Esophagus (tissue), 2 donors: ENCODE results near the gene SEMA3F. TPM values are rescaled to one million over a fixed set of nuclear protein-coding genes. Genes with fewer than 3 reads are reported as not detected.

Experiments
- H3K27ac ChIP-seq, 2 donors: one replicate each; pipeline ENCODE4 v1.5.1; 2013; ENCODE audit warnings: low read depth in 2 of 2, mild to moderate bottlenecking in 2 of 2, inconsistent platforms in 1 of 2, low read length in 1 of 2, moderate library complexity in 1 of 2
- H3K27me3 ChIP-seq, 2 donors: one replicate each; pipeline ENCODE4 v1.6.1; 2013; ENCODE audit warnings: low read length in 2 of 2, control low read depth in 1 of 2, mild to moderate bottlenecking in 1 of 2; ENCODE audit not compliant: insufficient read depth in 2 of 2, control insufficient read depth in 1 of 2
- H3K36me3 ChIP-seq, 2 donors: one replicate each; pipeline ENCODE4 v1.6.1; 2013; ENCODE audit warnings: low read length in 1 of 2; ENCODE audit not compliant: control insufficient read depth in 2 of 2, insufficient read depth in 2 of 2
- H3K4me1 ChIP-seq, 2 donors: one replicate each; pipeline ENCODE4 v1.6.1; 2013; ENCODE audit warnings: low read length in 1 of 2; ENCODE audit not compliant: control insufficient read depth in 2 of 2, insufficient read depth in 2 of 2
- H3K4me3 ChIP-seq, 2 donors: one replicate each; pipeline ENCODE4 v1.5.1; 2013; ENCODE audit warnings: low read length in 2 of 2, mild to moderate bottlenecking in 2 of 2, low read depth in 1 of 2, moderate library complexity in 1 of 2
- H3K9me3 ChIP-seq, 2 donors: one replicate each; pipeline ENCODE4 v1.6.1; 2013; ENCODE audit warnings: mild to moderate bottlenecking in 2 of 2, low read depth in 1 of 2, low read length in 1 of 2, moderate library complexity in 1 of 2; ENCODE audit not compliant: control insufficient read depth in 2 of 2, insufficient read depth in 1 of 2
- WGBS, 2 donors: extraction: QIAGEN DNeasy Blood & Tissue Kit; methylation state at CpG; one replicate each; pipeline ENCODE4 v1.1.7; 2013; 5-methylcytosine and 5-hydroxymethylcytosine counted together
- polyA plus RNA-seq, 2 donors: library from polyadenylated mRNA; stranded (reverse); fragments of 200-250 nt; gene quantifications; one replicate each; pipeline ENCODE4 v1.2.3, GENCODE V29; 2013
- donor health status: healthy with polysubstance abuse.
- donor health status: Bipolar disorder and iron deficiency.

The SEMA3F gene
- polyA plus RNA-seq, 2 donors, result 55.4 to 79.6 TPM

DNA sequence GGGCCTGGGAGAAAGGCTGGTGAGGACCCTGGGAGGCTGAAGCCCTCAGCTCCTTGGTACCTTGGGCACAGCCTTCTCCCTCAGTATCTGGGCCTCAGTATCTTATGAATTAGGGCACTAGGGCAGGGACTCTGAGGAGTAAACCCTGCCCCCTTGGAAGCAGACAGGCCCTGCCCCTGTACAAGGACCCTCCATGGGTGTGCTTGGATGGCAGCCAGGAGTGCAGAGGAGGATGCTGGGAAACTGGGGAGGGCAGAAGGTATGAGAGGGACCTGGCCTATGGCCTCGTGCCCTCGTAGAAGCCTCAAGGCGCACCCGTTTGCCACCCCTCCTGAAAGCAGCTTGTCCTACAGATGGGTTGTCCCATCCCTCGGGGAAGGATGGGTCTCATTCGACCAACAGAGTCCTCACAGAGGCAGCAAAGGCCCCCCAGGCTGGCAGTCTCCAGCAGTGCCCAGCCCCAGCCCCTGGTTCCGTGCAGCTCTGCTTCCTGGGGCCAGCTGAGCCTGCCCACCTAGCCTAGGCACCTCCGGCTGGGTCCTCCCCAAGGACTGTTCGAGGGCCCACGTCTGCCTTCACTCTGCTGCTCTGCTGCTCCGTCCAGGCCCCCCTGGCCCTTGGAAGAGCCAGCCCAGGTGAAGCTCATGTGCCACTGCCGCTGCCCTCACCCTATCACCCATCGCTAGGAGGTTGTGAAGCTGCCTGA, 15.3 kb upstream of the SEMA3F start:
- H3K4me1 ChIP-seq, result peaks cover 3 to 29% of the 10 kb centered on the region in 2 donors
- H3K27ac ChIP-seq, result no peak overlapping the region
- no peaks in the 10 kb centered on the region for H3K36me3 ChIP-seq
- no peak overlapping the region for H3K4me3 ChIP-seq
- H3K9me3 ChIP-seq, result no peaks in the 10 kb centered on the region
- no peaks in the 10 kb centered on the region for H3K27me3 ChIP-seq
- 84 to 88% methylated on average over 13 of the region's 13 CpGs for WGBS, 2 donors

DNA sequence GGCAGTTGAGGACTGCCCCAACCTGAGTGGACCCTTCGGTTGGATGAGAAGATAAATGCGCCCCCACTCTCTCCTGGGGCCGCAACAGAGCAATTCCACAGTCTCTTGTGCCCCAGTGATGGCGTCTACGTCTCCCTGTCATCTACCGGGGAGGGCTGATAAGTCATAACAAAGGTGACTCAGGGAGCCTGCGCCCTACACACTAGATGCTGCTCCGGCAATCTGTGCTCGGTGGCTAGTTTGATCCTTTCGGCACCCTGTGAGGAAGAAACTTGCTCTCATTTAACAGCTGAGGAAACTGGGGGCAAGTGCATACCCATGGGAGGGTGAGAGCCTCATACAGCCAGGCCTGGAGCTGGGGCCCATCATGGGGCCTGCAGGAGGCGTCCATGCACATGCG, 14.1 kb upstream of the SEMA3F start:
- H3K27ac ChIP-seq, result no peak overlapping the region
- H3K4me1 ChIP-seq, result peaks cover 3 to 34% of the 10 kb centered on the region in 2 donors
- H3K9me3 ChIP-seq, result no peaks in the 10 kb centered on the region
- H3K4me3 ChIP-seq, result no peak overlapping the region
- no peaks in the 10 kb centered on the region for H3K36me3 ChIP-seq
- 93% methylated on average over 12 of the region's 12 CpGs for WGBS, 2 donors
- no peaks in the 10 kb centered on the region for H3K27me3 ChIP-seq

DNA sequence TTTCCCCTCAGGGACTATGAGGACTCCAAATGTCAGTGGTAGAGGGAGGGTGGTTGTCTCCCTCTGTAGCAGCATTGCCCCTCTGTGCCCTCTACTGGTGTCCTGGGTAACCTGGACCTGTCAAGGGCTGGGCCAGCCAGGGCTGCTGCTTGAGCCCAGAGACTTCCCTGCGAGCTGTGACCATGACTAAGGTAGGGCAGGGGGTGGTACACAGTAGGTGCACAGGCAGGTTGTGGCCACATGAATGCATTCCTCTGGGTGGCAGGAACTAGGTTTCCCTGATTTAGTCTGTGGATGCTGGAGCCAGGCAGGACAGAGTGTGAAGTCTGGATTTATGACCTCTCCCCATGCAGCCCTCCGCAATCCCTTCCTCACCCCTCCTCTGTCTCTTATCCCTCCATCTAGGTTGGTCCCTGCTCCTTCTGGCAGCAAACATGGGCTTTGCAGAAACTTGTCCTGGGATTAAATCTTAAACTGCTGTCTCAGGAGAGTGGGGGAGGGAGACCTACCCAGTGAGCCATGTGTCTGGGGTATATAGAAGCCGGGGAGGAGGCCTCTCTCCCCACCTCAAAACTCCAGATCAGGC, 8.7 kb upstream of the SEMA3F start:
- Histone ChIP-seq H3K36me3 (no peaks in the 10 kb centered on the region), H3K4me1 (peaks cover 0 to 32% of the 10 kb centered on the region in 2 donors), H3K4me3 (no peak overlapping the region), H3K9me3 (no peaks in the 10 kb centered on the region), H3K27ac (peak overlapping the region; percentile 26 to 72), H3K27me3 (no peaks in the 10 kb centered on the region)
- 56 to 74% methylated on average over 3 of the region's 3 CpGs for WGBS, 2 donors

DNA sequence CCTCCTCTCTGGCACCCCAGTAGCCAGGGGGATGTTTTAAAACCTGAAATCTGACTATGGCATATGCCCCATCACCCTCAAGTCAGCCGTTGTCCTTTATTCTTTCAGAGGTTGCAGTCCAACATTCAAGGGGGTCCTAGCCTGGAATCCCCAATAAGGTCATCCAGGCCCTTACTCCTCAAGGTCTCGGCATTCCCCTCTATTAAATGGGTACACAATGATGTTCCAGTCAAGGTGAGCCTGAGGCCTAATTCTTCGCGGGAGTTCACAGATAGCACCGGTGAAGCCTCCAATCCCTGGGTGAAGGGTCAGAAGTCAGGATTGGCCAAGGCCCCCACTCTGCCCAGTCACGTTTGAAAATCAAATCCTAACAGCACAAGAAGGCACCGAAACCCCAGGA, 8.1 kb upstream of the SEMA3F start:
- Histone ChIP-seq H3K27ac (peak overlapping the region; percentile 26 to 69), H3K36me3 (no peaks in the 10 kb centered on the region), H3K4me3 (no peak overlapping the region), H3K9me3 (no peaks in the 10 kb centered on the region), H3K4me1 (peaks cover under 1 to 36% of the 10 kb centered on the region in 2 donors), H3K27me3 (no peaks in the 10 kb centered on the region)
- WGBS, 2 donors, result 63 to 79% methylated on average over 7 of the region's 7 CpGs

GRCh38 chr3:50147447-50147846, 7.7 kb upstream of the SEMA3F start:
- H3K27me3 ChIP-seq, result no peaks in the 10 kb centered on the region
- no peaks in the 10 kb centered on the region for H3K36me3 ChIP-seq
- no peaks in the 10 kb centered on the region for H3K9me3 ChIP-seq
- peaks cover 4 to 40% of the 10 kb centered on the region in 2 donors for H3K4me1 ChIP-seq
- peak overlapping the region; percentile 26 to 64 for H3K27ac ChIP-seq
- 76 to 80% methylated on average over 2 of the region's 2 CpGs for WGBS, 2 donors
- no peak overlapping the region for H3K4me3 ChIP-seq

- Histone ChIP-seq H3K27ac (peak overlapping the region; percentile 26 to 64), H3K9me3 (no peaks in the 10 kb centered on the region), H3K4me1 (peaks cover 4 to 40% of the 10 kb centered on the region in 2 donors), H3K27me3 (no peaks in the 10 kb centered on the region), H3K36me3 (no peaks in the 10 kb centered on the region), H3K4me3 (no peak overlapping the region)
- WGBS, 2 donors, result 51 to 57% methylated on average over 6 of the region's 6 CpGs
These were observed 7.3 kb upstream of the SEMA3F start for GRCh38 chr3:50147861-50148260.

GRCh38 chr3:50150404-50150750, 4.7 kb upstream of the SEMA3F start:
- Histone ChIP-seq H3K27ac (peak overlapping the region; percentile 94), H3K27me3 (no peaks in the 10 kb centered on the region), H3K4me1 (peaks cover 4 to 51% of the 10 kb centered on the region in 2 donors), H3K36me3 (no peaks in the 10 kb centered on the region), H3K9me3 (no peaks in the 10 kb centered on the region), H3K4me3 (no peak overlapping the region)
- WGBS, 2 donors, result 52 to 56% methylated on average over 1 of the region's 1 CpG

GRCh38 chr3:50150863-50151686, 4.0 kb upstream of the SEMA3F start:
- H3K27ac ChIP-seq, result peak overlapping the region; percentile 94
- H3K9me3 ChIP-seq, result no peaks in the 10 kb centered on the region
- H3K27me3 ChIP-seq, result no peaks in the 10 kb centered on the region
- H3K36me3 ChIP-seq, result no peaks in the 10 kb centered on the region
- no peak overlapping the region for H3K4me3 ChIP-seq
- 44 to 50% methylated on average over 13 to 18 of the region's 18 CpGs for WGBS, 2 donors
- H3K4me1 ChIP-seq, result peaks cover 4 to 50% of the 10 kb centered on the region in 2 donors

DNA sequence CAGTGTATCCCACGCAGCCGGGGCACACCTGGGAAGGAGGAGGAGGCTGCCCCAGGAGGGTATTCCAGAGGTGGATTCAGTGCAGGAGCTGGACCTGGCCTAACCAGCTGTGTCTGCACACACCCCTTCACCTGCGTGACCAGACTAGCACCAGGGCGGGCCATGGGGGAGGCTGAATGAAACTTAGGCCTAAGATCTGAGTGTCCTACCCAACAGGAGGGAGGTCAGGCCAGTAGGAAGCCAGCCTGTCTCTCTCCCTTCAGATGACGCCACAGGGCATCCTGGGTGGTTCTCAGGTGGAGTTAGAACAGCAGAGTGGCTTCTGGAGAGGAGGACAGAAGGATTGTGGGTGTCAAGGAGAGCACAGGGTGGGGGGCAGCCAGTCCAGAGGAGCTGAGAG, 3.4 kb upstream of the SEMA3F start:
- Histone ChIP-seq H3K9me3 (no peaks in the 10 kb centered on the region), H3K4me3 (no peak overlapping the region), H3K27me3 (no peaks in the 10 kb centered on the region), H3K27ac (peak overlapping the region; percentile 94), H3K4me1 (peaks cover 4 to 50% of the 10 kb centered on the region in 2 donors), H3K36me3 (no peaks in the 10 kb centered on the region)
- WGBS, 2 donors, result 45 to 81% methylated on average over 4 to 5 of the region's 5 CpGs
